Inflammatory macrophage treated with lipopolysaccharide for 1 hour (primary cell): ENCODE measurements around the gene NR1H3.
A peak's percentile ranks its signal among the peaks of the same experiment; 100 is the strongest.
"Not testable (repeated sequence)": the region's sequence is repeated elsewhere in the genome, so short reads cannot be mapped to it uniquely, and the experiment has no call there.

Source experiments
- DNase-seq, 2 donors: peaks; one replicate each; pipeline ENCODE4 v3.0.0-alpha.2; 2020 to 2022

Gene NR1H3

DNA sequence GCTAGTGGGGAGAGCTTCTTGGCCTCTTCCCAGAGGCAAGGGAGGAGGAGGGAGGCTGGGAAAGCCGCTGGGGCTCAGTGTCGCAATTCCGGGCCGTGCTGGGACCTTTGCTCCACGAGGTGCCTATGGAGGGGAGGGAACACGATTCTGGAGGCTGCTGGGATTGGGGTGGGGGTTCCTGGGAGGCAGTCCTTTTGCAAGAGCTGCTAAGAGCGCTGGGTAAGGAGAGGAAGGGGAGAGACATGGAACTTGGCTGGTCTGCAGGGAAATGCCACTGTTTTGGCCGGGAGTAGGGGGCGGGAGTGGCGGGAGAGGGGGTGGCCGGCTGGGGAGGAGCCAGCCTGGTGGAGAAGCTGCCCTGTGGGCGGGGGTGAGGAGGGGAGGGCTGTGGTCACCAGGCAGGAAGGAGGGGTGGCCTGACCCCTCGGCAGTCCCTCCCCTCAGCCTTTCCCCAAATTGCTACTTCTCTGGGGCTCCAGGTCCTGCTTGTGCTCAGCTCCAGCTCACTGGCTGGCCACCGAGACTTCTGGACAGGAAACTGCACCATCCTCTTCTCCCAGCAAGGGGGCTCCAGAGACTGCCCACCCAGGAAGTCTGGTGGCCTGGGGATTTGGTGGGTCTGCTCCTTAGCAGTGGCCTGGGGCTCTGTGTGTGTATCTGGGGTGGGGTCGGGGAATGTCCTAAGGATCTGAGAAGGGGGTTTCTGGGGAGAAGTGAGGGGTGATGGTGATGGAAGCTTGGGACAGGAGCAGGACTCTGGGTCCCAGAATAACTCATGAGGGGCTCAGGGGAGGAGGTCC lies at the start of gene NR1H3:
Gene NR1H3, plus strand, starts transcription at position 480 of the 800 bp plus-strand sequence. CDS start 1,221 bp downstream, outside the sequence.
- DNase-seq, result peak; percentile 65 to 96

DNA sequence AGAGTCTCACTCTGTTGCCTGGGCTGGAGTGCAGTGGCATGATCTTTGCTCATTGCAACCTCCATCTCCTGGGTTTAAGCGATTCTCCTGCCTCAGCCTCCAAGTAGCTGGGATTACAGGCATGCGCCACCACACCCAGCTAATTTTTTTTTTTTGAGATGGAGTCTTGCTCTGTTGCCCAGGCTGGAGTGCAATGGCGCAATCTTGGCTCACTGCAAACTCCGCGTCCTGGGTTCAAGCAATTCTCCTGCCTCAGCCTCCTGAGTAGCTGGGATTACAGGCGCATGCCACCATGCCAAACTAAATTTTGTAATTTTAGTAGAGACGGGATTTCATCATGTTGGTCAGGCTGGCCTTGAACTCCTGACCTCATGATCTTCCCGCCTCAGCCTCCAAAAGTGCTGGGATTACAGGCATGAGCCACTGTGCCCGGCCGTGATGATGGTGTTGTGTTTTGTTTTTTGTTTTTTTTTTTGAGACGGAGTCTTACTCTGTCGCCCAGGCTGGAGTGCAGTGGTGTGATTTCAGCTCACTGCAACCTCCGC lies 49.7 kb upstream of the NR1H3 start:
- DNase-seq, result not testable (repeated sequence)

- DNase-seq, result no peak
These were observed 49.2 kb upstream of the NR1H3 start for GRCh38 chr11:47208628-47209027.

GRCh38 chr11:47212938-47213337 lies 44.9 kb upstream of the NR1H3 start:
- no peak for DNase-seq

DNA sequence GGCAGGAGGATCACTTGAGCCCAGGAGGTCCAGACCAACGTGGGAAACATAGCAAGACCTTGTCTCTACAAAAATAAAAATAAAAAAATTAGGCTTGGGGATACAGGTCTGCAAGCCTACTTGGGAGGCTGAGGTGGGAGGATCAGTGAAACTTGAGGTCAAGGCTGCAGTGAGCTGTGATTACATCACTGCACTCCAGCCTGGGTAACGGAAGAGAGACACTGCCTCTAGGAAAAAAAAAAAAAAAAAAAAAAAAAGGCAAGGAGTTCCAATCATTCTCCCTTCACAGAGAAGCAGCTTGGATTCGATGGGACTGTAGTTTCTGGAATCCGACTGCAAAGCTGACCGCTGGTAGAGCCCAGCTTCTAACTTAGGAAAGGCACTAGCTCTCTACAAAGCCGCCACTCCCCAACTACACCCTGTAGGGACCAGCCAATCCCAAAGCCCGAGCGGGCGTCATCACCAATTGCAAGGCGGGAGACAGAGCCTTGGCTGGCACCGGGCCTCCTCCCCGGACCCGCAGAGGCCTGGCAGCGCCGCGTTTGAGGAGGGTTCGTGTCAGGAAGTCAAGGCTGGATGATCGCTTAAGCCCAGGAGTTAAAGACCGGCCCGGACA lies 43.7 kb upstream of the NR1H3 start:
- peak; percentile 90 to 91 for DNase-seq

DNA sequence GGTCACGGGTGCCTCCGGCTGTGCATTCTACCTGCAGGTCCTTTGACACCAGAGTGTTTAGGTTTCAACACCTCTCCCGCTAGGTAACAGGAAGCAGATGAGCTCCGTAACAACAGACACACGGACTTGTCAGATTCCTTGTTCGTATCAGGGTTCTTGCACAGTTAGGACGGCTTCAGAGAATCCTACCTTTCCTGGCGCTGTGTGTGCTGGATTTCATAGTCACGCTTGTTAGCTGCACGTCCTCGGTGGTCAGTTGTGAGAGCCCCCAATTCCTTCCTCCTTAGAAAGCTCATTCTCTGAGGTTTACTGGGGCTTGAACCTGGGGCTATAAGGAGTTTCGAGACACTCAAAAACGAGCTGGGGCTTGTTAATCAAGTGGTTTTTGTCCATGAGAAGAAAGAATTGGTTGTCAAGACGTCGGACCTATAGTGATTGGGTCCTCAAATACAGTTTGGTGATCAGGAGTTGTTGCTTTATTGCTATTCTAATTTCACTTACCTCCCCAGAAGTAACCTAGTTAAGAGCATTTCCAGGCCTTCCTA lies 42.4 kb upstream of the NR1H3 start:
- no peak for DNase-seq

DNA sequence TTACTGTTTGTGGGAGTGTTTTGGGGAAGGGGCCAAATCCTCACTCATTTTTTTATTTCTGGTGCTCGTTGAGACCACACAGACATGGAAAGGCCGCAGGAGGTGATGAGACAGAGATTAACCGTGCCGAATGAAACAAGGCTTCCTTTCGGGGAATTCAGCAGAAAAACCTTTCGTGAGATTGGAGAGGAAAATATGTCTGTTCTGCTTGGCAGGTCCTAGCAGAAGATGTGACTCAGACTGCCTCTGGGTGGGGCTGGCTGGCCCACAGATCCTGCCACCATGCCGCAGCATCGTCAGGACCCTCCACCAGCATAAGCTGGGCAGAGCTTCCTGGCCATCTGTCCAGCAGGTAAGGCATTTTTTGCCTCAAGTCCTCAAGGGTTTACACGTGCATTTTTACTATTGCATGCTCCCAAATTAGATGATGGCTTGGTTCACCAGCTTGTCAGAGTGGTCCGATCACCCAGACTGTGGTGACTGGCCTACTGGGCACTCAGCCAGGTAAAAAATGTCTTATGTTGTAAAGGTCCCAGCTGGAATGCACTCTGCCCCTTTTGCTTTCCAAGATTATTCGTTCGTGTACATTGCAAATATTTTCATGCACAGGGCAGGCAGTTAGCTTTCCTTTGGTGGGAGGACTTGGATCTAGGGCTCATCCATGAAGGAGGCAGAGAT lies 41.5 kb upstream of the NR1H3 start:
- peak; percentile 14 to 26 for DNase-seq

GRCh38 chr11:47220401-47220821 lies 37.4 kb upstream of the NR1H3 start:
- DNase-seq, result no peak

DNA sequence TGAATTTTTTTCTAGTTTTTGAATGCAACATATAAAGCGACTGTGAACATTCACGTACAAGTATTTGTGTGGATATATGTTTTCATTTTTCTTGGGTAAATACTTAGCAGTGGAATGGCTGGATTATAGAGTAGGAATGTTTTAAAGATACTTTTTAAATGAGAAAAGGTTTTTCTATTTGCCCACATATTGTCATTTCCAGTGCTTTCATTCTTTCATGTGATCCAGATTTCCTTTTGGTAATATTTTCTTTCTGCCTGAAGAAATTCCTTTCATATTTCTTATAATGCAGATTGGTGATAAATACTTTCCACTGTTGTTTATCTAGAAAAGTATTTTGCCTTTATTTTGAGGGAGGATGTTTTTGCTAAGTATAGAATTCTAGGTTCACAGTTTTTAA lies 35.1 kb upstream of the NR1H3 start:
- DNase-seq, result no peak

DNA sequence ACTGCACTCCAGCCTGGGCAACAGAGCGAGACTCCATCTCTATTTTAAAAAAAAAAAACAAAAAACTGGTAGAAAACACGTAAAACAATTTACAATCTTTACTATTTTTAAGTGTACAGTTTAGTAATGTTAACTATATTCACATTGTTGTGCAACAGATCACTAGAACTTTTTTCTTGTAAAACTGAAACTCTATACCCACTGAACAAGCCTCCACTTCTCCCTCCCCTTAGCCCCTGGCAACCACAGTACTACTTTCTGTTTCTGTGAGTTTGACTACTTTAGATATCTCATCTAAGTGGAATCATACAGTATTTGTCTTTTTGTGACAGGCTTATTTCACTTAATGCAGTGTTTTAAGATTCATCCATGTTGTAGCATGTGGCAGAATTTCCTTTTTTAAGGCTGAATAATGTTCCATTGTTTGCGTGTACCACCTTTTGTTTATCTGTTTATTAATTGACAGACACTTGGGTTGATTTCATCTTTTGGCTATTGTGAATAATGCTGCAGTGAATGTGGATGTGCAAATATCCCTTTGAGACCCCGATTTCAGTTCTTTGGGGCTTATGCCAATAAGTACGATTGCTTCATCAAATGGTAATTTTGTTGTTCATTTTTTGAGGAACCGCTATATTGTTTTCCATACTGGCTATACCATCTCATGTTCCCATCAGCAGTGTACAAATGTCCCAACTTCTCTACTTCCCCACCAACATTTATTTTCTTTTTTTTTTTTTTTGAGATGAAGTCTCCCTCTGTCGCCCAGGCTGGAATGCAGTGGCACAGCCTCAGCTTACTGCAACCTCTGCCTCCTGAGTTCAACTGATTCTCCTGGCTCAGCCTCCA lies 32.0 kb upstream of the NR1H3 start:
- DNase-seq, result peak; percentile 46

- no peak for DNase-seq
These were observed 28.6 kb upstream of the NR1H3 start for GRCh38 chr11:47229161-47229560.

DNA sequence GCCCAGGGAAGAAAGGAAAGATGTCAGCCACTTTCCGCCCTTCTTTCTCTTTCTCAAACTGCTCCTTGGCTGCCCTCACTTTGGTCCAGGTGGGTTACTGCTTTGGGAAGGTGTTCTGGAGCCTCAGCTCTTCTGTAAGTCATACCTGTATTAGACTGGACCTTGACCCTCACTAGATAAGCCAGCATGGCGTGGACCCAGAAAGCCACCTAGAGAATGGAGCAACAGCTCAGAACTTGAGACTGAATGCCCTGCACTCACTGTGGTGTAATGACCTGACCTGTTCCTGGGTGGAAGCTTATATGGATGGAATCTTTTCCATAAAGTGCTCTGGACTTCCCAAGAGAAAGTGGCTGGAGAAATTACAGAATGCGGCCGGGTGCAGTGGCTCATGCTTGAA lies 24.7 kb upstream of the NR1H3 start:
- no peak for DNase-seq

- peak; percentile 55 to 56 for DNase-seq
These were observed 23.7 kb upstream of the NR1H3 start for GRCh38 chr11:47233989-47234668.

DNA sequence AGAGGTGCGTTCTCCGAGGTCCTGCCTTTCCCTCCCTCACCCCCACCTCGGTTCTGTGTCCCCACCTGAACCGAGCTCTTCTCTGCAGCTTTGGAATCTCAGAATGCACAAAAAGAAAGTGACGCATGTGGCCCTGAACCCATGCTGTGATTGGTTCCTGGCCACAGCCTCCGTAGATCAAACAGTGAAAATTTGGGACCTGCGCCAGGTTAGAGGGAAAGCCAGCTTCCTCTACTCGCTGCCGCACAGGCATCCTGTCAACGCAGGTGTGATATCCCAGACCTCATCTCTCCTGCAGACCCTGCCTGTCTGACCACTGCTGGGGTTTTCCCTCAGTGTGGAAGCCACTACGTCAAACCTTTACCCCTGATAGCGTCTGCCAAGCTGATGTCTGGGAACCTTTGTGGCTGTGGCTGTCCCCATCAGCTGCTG lies 23.1 kb upstream of the NR1H3 start:
- DNase-seq, result no peak

- DNase-seq, result no peak
These were observed 22.6 kb upstream of the NR1H3 start for GRCh38 chr11:47235163-47235562.

GRCh38 chr11:47236482-47236881 lies 21.3 kb upstream of the NR1H3 start:
- no peak for DNase-seq

DNA sequence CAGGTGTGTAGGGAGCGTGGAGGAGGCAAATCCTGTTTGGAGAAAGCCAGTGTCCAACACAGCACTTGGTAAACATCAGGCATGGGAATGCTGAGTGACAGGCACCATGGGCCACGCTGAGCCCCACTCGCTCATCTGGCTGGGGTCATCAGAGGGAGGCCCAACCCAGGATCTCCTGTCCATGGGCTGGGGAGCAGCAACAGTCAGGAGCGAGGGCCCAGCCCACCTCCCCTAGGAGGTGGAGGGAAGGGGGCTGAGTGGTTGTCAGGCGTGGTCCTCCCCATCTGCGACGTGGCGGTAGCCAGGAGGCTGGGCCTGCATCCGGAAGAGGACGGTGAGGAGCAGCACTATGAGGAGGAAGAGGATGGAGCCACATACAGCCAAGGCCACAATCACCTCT lies 17.9 kb upstream of the NR1H3 start:
- DNase-seq, result no peak

- peak; percentile 70 to 99 for DNase-seq
These were observed 15.9 kb upstream of the NR1H3 start for GRCh38 chr11:47241841-47242301.

- DNase-seq, result no peak
These were observed 15.1 kb upstream of the NR1H3 start for GRCh38 chr11:47242596-47243192.

GRCh38 chr11:47243454-47243853 lies 14.3 kb upstream of the NR1H3 start:
- DNase-seq, result no peak
